HG03025 (cell line): ENCODE measurements around the gene THSD4.

Experiments used
- ATAC-seq: cut with Tn5 transposase; IDR thresholded peaks from one replicate; pipeline ENCODE4 v1.9.1; 2021; ENCODE audit warnings: mild to moderate bottlenecking, moderate library complexity; ENCODE audit not compliant: unreplicated experiment, low FRiP score

Gene THSD4

GRCh38 chr15:71777216-71777943, 662.1 kb downstream of the THSD4 start:
- no peak for ATAC-seq

DNA sequence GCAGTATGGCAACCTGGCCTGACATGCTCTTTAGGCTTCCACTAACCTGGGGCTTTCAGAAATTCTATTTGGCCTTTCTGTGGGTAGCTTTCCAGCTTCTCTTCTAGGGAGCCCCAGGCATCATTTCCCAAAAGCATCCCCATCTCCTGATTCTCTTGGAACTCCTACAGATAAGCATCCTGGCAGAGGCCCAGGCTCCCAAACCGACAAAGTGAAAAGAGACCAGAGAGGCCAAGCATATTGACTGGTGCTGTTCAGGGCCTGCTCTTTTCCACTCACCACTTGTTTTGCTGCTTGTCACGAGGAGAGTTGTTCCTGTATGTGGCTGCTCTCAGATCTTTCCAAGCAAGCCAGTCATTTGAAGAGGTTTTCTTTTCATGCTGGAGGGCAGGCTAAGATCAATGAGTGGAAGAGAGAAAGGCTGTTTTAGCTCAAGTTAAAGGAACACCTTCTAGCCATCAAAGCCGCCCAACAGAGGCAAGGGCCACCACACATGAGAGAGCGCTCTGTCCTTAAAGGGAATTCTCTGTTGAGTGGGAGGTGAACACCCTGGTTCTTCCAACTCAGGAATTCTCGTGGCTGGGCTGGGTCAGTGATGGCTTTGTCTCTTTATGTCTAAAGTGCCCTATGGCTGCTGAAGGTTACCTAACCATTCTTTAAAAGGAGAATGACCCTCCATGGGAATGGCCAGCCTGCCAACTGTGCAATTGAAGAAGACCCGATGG, 664.0 kb downstream of the THSD4 start:
- no peak for ATAC-seq

- no peak for ATAC-seq
These were observed 665.1 kb downstream of the THSD4 start for GRCh38 chr15:71780115-71780976.

DNA sequence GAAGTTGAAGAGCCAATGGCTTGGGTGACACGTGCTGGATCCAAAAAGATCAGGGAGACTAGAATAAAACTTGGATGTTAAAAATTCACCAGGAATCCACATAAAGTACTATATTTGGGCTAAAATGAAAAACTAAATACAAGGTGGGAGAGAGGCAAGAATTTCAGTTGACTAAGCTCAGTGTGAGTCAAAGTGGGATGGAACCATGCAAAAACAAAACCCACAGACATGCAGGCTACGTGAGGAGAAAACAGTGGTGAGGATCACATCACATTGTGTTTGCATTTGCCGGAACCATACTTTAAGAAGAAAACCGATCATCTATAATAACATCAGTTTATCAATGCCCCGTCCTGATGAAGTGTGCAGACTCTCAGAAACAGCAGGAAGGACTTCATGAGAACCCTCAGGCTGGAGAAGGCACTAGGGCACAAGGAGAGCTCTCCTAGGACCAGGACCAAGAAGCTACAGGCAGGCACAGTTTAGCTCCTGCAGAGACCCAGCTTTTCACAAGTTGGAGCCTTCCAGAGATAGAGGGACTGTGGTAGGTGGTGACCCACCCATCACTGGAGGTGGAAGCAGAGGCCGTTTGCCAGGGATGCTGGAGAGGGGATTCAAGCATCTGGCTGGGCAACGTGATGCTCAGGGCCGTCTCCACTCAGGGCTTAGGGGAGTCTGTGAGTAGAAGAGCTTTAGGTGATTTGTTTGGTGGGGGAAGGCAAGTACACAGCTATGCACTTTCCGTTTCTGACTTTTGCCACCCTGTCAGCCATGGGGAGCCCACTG, 666.1 kb downstream of the THSD4 start:
- ATAC-seq: no peak

DNA sequence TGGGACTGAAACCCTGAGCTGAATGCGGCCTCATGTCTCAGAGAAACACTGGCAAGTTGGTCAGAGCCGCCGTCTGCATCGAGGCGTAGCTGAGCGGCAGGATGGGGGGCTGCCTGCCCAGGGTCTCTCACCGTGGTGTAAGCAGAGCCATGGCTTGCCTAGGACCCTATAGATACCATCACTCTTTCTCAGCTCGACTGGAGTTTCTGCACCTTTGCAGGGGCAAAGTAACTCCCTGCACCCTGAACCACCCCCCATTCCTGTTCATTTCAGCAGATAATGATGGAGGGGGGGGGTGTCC, 666.6 kb downstream of the THSD4 start:
- ATAC-seq: no peak

DNA sequence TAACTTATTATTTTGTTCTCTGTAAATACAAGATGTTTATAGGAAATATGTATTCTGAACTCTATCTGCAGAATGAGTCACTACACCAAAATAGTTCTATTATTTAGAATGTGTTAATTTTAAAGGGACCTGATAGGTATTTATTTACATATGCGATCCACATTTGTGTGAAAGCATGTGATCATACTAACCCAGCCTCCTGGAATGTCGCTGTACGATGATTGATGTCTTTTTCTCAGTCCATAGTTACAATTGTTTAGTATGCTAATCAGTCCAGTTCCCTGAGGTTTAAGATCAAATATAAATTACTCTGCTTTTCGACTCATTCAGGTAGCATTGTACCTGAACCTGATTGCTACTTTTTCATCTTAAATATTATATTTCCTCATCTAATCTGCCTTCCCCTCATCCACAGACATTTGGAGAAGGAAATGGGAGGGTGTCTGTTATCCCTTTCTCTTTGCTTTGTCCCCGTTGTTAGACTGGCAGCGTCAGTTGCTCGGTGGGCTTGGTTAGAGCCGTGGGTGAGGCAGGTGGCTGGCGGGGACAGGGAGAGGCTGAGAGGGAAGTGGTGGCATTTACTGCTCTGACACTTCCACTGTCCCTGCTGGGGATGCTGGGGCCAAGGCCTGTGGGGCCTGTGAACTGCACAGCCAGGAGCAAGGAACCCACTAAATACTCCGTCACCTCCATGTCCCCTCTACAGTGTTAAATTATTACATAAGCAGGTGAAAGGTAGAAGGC, 667.3 kb downstream of the THSD4 start:
- no peak for ATAC-seq

GRCh38 chr15:71784719-71785118, 669.4 kb downstream of the THSD4 start:
- ATAC-seq: no peak

GRCh38 chr15:71785996-71786395, 670.7 kb downstream of the THSD4 start:
- no peak for ATAC-seq

- no peak for ATAC-seq
These were observed 671.4 kb downstream of the THSD4 start for GRCh38 chr15:71786673-71787072.

GRCh38 chr15:71788646-71789579, 673.6 kb downstream of the THSD4 start:
- ATAC-seq: no peak

DNA sequence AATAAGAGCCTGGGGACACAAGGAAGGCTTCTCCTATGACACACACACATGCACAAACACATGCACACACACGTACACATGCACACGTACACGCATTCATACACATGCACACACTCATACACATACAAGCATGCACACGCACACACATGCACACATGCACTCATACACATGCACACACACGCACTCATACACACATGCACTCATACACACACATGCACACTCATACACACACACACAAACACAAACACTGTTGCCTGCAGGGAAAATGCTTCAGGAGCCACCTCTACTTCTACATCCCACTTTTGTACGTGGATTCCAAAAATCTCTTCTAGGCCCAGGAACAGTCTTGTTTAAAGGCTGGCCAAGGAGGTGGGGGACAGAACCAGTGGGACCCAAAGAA, 674.3 kb downstream of the THSD4 start:
- ATAC-seq: no peak

- no peak for ATAC-seq
These were observed 674.8 kb downstream of the THSD4 start for GRCh38 chr15:71790081-71790480.

GRCh38 chr15:71791975-71792374, 676.7 kb downstream of the THSD4 start:
- no peak for ATAC-seq

- ATAC-seq: no peak
These were observed 677.2 kb downstream of the THSD4 start for GRCh38 chr15:71792521-71792920.

DNA sequence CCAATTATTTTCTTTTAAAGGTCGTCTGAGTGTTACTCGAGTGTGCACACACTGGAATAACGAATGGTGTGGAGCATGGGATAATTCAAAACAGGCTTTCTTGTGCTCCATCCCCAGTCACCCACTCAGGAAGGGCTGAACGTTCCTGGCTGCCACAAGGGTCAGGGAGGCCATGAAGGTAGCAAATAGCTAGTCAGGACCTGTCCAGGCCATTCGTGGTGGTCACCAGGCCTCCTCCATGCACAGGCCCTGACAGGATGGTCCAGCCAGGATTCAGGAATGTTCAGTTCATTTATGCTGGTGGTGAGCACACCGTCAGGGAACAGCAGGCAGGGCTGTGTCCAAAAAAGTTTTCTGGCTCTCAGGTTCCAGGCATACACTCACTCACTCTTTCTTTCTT, 683.4 kb downstream of the THSD4 start:
- ATAC-seq: no peak

DNA sequence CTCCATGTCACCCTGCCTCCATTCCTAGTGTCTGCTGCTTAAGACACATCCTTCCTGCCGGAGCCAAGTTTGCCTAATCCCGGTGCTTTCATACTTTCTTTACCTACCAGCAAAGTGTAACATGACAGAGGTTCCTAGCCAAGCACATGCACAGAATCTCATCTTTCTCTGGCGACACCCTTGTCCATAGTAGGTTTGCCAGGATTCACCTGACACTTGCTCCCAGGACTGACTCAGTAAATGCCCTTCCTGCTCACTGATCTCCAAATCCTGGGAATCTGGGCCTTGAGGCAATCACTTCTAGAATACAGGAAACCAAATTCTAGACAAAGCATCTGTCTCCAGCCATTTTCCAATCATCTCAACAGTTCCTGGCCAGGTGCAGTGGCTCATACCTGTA, 684.9 kb downstream of the THSD4 start:
- ATAC-seq: no peak

GRCh38 chr15:71800835-71801745, 685.8 kb downstream of the THSD4 start:
- ATAC-seq: no peak
